DND-41 (cell line): ENCODE measurements around the gene AHCY.
"Not testable (repeated sequence)": the region's sequence is repeated elsewhere in the genome, so short reads cannot be mapped to it uniquely, and the experiment has no call there.

Experiments used
- ATAC-seq: fragments of 200-7000 bp; cut with Tn5 transposase; 3 replicates; pipeline ENCODE4 v1.9.1; 2021; ENCODE audit warnings: low read depth; ENCODE audit not compliant: insufficient read depth
- DNase-seq: peaks from one replicate; pipeline ENCODE4 v3.0.0-alpha.2; 2020
- H2AFZ ChIP-seq: 2 replicates; pipeline ENCODE4 v1.6.0; 2012; ENCODE audit warnings: low read depth, low read length
- H3K27ac ChIP-seq: 2 replicates; pipeline ENCODE4 v1.5.1; 2012; ENCODE audit warnings: low read length, inconsistent platforms
- H3K27me3 ChIP-seq: fragments of 200-600 bp; sonication (generic); 2 replicates; pipeline ENCODE4 v1.6.0; 2012; ENCODE audit warnings: low read length, mild to moderate bottlenecking, inconsistent platforms; ENCODE audit not compliant: insufficient read depth, poor library complexity
- H3K36me3 ChIP-seq: 2 replicates; pipeline ENCODE4 v1.5.1; 2012; ENCODE audit warnings: low read length, inconsistent platforms; ENCODE audit not compliant: insufficient read depth
- H3K4me1 ChIP-seq: 2 replicates; pipeline ENCODE4 v1.5.1; 2012; ENCODE audit warnings: mild to moderate bottlenecking, low read length; ENCODE audit not compliant: insufficient read depth
- H3K4me2 ChIP-seq: 2 replicates; pipeline ENCODE4 v1.6.0; 2012; ENCODE audit warnings: mild to moderate bottlenecking, moderate library complexity, low read length, inconsistent platforms; ENCODE audit not compliant: insufficient read depth
- H3K4me3 ChIP-seq, 2 experiments: fragments of 200-600 bp in 1 of 2; shearing (Covaris generic) in 1 of 2; 2 replicates each; pipeline ENCODE4 v1.5.1; 2012 to 2016; ENCODE audit warnings: inconsistent platforms in 2 of 2, low read length in 2 of 2, mild to moderate bottlenecking in 2 of 2, low read depth in 1 of 2, moderate library complexity in 1 of 2
- H3K79me2 ChIP-seq: 2 replicates; pipeline ENCODE4 v1.6.0; 2012; ENCODE audit warnings: low read length, inconsistent platforms; ENCODE audit not compliant: insufficient read depth
- H3K9ac ChIP-seq: 2 replicates; pipeline ENCODE4 v1.6.0; 2012; ENCODE audit warnings: low read depth, mild to moderate bottlenecking, inconsistent platforms, low read length, moderate library complexity
- H3K9me3 ChIP-seq: 2 replicates; pipeline ENCODE4 v1.5.1; 2012; ENCODE audit warnings: low read length, moderate library complexity, mild to moderate bottlenecking, inconsistent platforms; ENCODE audit not compliant: insufficient read depth, severe bottlenecking
- H4K20me1 ChIP-seq: 2 replicates; pipeline ENCODE4 v1.6.0; 2012; ENCODE audit warnings: low read length; ENCODE audit not compliant: insufficient read depth
- CTCF ChIP-seq: IDR thresholded peaks from 2 replicates; pipeline ENCODE4 v1.5.1; 2012; ENCODE audit warnings: borderline replicate concordance, low read length, moderate library complexity, mild to moderate bottlenecking; ENCODE audit not compliant: poor library complexity, severe bottlenecking; ENCODE audit errors: extremely low read depth
- EZH2 ChIP-seq: IDR thresholded peaks from 3 replicates; pipeline ENCODE4 v1.6.1; 2012; ENCODE audit warnings: borderline replicate concordance, low read depth, mild to moderate bottlenecking, moderate library complexity, low read length, inconsistent platforms; ENCODE audit not compliant: severe bottlenecking

AHCY gene

GRCh38 chr20:34332262-34332920, 29.2 kb upstream of the AHCY start:
- TF ChIP-seq EZH2 (no peak), CTCF (no peak)
- Histone ChIP-seq H2AFZ (no peak overlapping the region), H3K4me2 (no peak overlapping the region), H3K27me3 (no peaks in the 10 kb centered on the region), H3K9me3 (no peaks in the 10 kb centered on the region), H3K9ac (no peak overlapping the region), H3K79me2 (no peaks in the 10 kb centered on the region), H4K20me1 (no peaks in the 10 kb centered on the region), H3K4me1 (no peaks in the 10 kb centered on the region), H3K27ac (no peak overlapping the region), H3K36me3 (no peaks in the 10 kb centered on the region), H3K4me3 (no peak overlapping the region)
- DNase-seq = no peak
- ATAC-seq = no peak

- Histone ChIP-seq H3K27me3 (no peaks in the 10 kb centered on the region), H3K79me2 (no peaks in the 10 kb centered on the region), H3K4me1 (no peaks in the 10 kb centered on the region), H3K9me3 (no peaks in the 10 kb centered on the region), H3K9ac (no peak overlapping the region), H4K20me1 (no peaks in the 10 kb centered on the region), H3K27ac (no peak overlapping the region), H3K4me2 (no peak overlapping the region), H3K36me3 (no peaks in the 10 kb centered on the region), H2AFZ (no peak overlapping the region), H3K4me3 (no peak overlapping the region)
- TF ChIP-seq CTCF (no peak), EZH2 (no peak)
- DNase-seq = no peak
- no peak for ATAC-seq
Measured at GRCh38 chr20:34331838-34332237, 28.7 kb upstream of the AHCY start.

GRCh38 chr20:34330861-34331544, 27.8 kb upstream of the AHCY start:
- not testable (repeated sequence) for H3K4me2 ChIP-seq, H3K9ac ChIP-seq, H3K79me2 ChIP-seq, ATAC-seq, DNase-seq, H2AFZ ChIP-seq, H3K4me1 ChIP-seq, H3K4me3 ChIP-seq, H3K36me3 ChIP-seq, H3K9me3 ChIP-seq, H3K27ac ChIP-seq, H3K27me3 ChIP-seq, H4K20me1 ChIP-seq

- ATAC-seq (no peak), DNase-seq (no peak)
- TF ChIP-seq EZH2 (no peak), CTCF (no peak)
- Histone ChIP-seq H3K27ac (no peak overlapping the region), H3K27me3 (no peaks in the 10 kb centered on the region), H3K9me3 (no peaks in the 10 kb centered on the region), H3K4me2 (no peak overlapping the region), H3K79me2 (no peaks in the 10 kb centered on the region), H3K9ac (no peak overlapping the region), H3K4me1 (no peaks in the 10 kb centered on the region), H2AFZ (no peak overlapping the region), H4K20me1 (no peaks in the 10 kb centered on the region), H3K4me3 (no peak overlapping the region), H3K36me3 (no peaks in the 10 kb centered on the region)
Measured at GRCh38 chr20:34328928-34329677, 25.9 kb upstream of the AHCY start.

- not testable (repeated sequence) for ATAC-seq, H3K79me2 ChIP-seq, H3K27ac ChIP-seq, H3K4me2 ChIP-seq, H3K9ac ChIP-seq, H3K4me1 ChIP-seq, H4K20me1 ChIP-seq, H3K27me3 ChIP-seq, H3K4me3 ChIP-seq, H3K9me3 ChIP-seq, DNase-seq, H2AFZ ChIP-seq, H3K36me3 ChIP-seq
Measured at GRCh38 chr20:34328207-34328606, 25.1 kb upstream of the AHCY start.
